Measurements from ENCODE around the gene B4GALT2. TPM values are rescaled to one million over a fixed set of nuclear protein-coding genes. Genes with fewer than 3 reads are reported as not detected.
A peak's percentile ranks its signal among the peaks of the same experiment; 100 is the strongest.

Gene B4GALT2
- total RNA-seq, 1 experiment from 2014 or later = 76.8 TPM

GRCh38 chr1:43931711-43932660 lies 47.0 kb upstream of the B4GALT2 start:
- no peak overlapping the region for H2AFZ ChIP-seq (ENCODE audit: low read depth, low read length, poor library complexity, severe bottlenecking)
- DNase-seq (ENCODE audit: low read depth, low spot score) (no peak), ATAC-seq (no peak)
- H3K4me2 ChIP-seq (ENCODE audit: low read length) = peak overlapping the region; percentile 92
- CTCF ChIA-PET = interaction anchor here (3.3 to 12.2 kb wide), 3 partner anchors 14 to 402 kb away, joined by 26 to 479 read pairs (median 130); partner anchors contain the start of genes IPO13 and PTPRF
- TF ChIP-seq EGR1 (IDR thresholded peaks at IDR 0.05; ENCODE audit: low read depth) = no peak
- no peak for TF ChIP-seq POLR2AphosphoS5 (IDR thresholded peaks at IDR 0.05; ENCODE audit: low read depth, low read length)
- no peak for TF ChIP-seq EZH2 (IDR thresholded peaks at IDR 0.05)
- no peak for TF ChIP-seq FOSL1 (IDR thresholded peaks at IDR 0.05; ENCODE audit: low read depth)
- TF ChIP-seq, protein P1, sequence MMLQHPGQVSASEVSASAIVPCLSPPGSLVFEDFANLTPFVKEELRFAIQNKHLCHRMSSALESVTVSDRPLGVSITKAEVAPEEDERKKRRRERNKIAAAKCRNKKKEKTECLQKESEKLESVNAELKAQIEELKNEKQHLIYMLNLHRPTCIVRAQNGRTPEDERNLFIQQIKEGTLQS (IDR thresholded peaks at IDR 0.05) = no peak
- no peak for TF ChIP-seq ZFX (IDR thresholded peaks at IDR 0.05)
- no peak for TF ChIP-seq ELF1 (IDR thresholded peaks at IDR 0.05; ENCODE audit: borderline replicate concordance, low read depth)
- TF ChIP-seq TCF7L2 (IDR thresholded peaks at IDR 0.05; ENCODE audit: borderline replicate concordance, extremely low read depth, insufficient read depth, insufficient read length) = no peak
- no peak for TF ChIP-seq ZNF274 (IDR thresholded peaks at IDR 0.05; ENCODE audit: low read depth, low read length)
- no peak for TF ChIP-seq SIN3A (IDR thresholded peaks at IDR 0.05; ENCODE audit: low read depth)
- TF ChIP-seq POLR2A (IDR thresholded peaks at IDR 0.05; ENCODE audit: borderline replicate concordance, extremely low read depth, insufficient read depth, insufficient read length) = no peak
- TF ChIP-seq YY1 (IDR thresholded peaks at IDR 0.05; ENCODE audit: extremely low read depth, insufficient replicate concordance, low read depth, low read length) = no peak
- TF ChIP-seq ZBTB33 (IDR thresholded peaks at IDR 0.05; ENCODE audit: extremely low read depth, insufficient replicate concordance, low read length) = no peak
- no peak for TF ChIP-seq JUND (IDR thresholded peaks at IDR 0.05)
- TF ChIP-seq CBX3 (IDR thresholded peaks at IDR 0.05; ENCODE audit: low read depth) = no peak
- TF ChIP-seq, protein P2, sequence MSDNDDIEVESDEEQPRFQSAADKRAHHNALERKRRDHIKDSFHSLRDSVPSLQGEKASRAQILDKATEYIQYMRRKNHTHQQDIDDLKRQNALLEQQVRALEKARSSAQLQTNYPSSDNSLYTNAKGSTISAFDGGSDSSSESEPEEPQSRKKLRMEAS (IDR thresholded peaks at IDR 0.05) = no peak
- no peak for TF ChIP-seq CEBPB (IDR thresholded peaks at IDR 0.05; ENCODE audit: low read depth)
- TF ChIP-seq SP1 (IDR thresholded peaks at IDR 0.05; ENCODE audit: low read depth) = no peak
- no peak for TF ChIP-seq RAD21 (IDR thresholded peaks at IDR 0.05; ENCODE audit: low read depth)
- TF ChIP-seq EZH2phosphoT487 (IDR thresholded peaks at IDR 0.05; ENCODE audit: borderline replicate concordance) = no peak
- H3K4me1 ChIP-seq (ENCODE audit: control insufficient read depth in 1 of 2, insufficient read depth in 2 of 2, low read length in 2 of 2) = peaks cover 37 to 86% of the 10 kb centered on the region in 2 experiments
- intact Hi-C loops (cut with micrococcal nuclease) = loop anchor here (5.0 kb wide), 3 partner anchors 95 to 405 kb away; no protein-coding TSS in a partner anchor
- H3K79me2 ChIP-seq (ENCODE audit: insufficient read depth, low read length) = peaks cover 9% of the 10 kb centered on the region; the same call in 1 of the 2 replicates
- peak overlapping the region; percentile 80 for H3K9ac ChIP-seq (ENCODE audit: low read length)
- H3K36me3 ChIP-seq (ENCODE audit: control insufficient read depth in 1 of 2, insufficient read depth in 2 of 2, low read length in 2 of 2) = 0 out of 4 replicates have a peak, but pooled peaks cover 0 to 4% of the 10 kb centered on the region in 2 experiments
- BruUV-seq (replicated peaks) = no TSS peak
- no peaks in the 10 kb centered on the region for H3K9me3 ChIP-seq (ENCODE audit: control insufficient read depth in 1 of 2, insufficient read depth in 1 of 2, low read depth in 1 of 2, low read length in 2 of 2)
- H3K4me3 ChIP-seq (replicated peaks in 1 of 2; ENCODE audit: low read depth in 1 of 2, low read length in 2 of 2) = no peak overlapping the region
- no peaks in the 10 kb centered on the region for H4K20me1 ChIP-seq (ENCODE audit: insufficient read depth)
- no peaks in the 10 kb centered on the region for H3K27me3 ChIP-seq (ENCODE audit: insufficient read depth, low read length)
- no peak overlapping the region for H3K27ac ChIP-seq (ENCODE audit: low read depth, low read length)
- RAD21 ChIA-PET (ENCODE audit: low non-redundant PET in 1 of 2, low total read pairs in 2 of 2, uncharacterized antibody in 2 of 2, unreplicated experiment in 2 of 2) = interaction anchor here in 1 of 2 experiments (0.5 to 3.6 kb wide), 2 partner anchors 74 to 167 kb away, joined by 3 to 109 read pairs; no protein-coding TSS in a partner anchor
- H3K9me2 ChIP-seq (ENCODE audit: insufficient read depth) = no peaks in the 10 kb centered on the region
- POLR2A ChIA-PET = interaction anchor here (1.5 kb wide), 1 partner anchor 11 kb away, joined by 3 read pairs; no protein-coding TSS in a partner anchor

Measured in HCT116 (cell line).